CD4-positive, alpha-beta T cell treated with Interleukin-15 for 4 hours (primary cell): ENCODE results near the gene RANBP6.
"Not testable (repeated sequence)": the region's sequence is repeated elsewhere in the genome, so short reads cannot be mapped to it uniquely, and the experiment has no call there.

ENCODE experiments used
- DNase-seq: peaks from one replicate; pipeline ENCODE4 v3.0.0-alpha.2; 2020; ENCODE audit warnings: low spot score

RANBP6 gene

DNA sequence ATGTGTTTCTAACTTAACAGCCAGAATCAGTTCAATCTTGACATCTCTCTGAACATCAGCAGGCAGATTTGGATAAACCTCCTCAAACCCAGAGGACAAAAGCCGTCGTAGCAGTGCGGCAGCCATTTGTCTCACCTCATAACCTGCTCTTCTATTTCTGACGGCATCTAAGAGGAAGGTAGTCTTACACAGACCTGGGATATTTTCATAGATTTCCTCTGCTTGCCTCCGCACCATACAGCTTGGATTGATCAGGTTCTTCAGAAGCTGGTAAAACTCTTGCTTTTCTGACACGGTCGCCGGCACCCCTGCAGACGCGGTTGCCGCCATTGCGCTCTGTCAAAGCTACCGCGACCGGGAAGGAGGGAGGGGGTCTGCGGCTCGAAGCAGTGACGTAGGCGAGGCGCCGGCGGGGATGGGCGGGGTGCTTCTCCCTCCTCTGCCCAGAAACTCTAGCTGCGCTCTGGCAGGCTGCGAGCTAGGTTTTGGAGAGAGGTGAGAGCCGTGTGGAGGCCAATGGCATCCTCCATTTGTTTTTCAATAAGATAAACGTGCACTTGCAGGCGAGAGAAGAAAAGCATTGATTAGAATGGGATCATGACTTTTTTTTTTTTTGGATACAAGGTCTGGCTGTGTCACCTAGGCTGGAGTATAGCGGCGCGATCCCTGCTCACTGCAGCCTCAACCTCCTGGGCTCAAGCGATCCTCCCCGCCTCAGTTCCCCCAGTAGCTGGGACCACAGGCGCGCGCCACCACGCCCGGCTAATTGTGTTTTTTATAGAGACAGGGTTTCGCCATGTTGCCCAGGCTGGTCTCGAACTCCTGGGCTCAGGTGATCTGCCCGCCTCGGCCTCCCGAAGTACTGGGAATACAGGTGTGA is at the start of gene RANBP6:
Gene RANBP6 (minus strand): TSS at position 347 of the 880 bp plus-strand sequence. CDS start 17 bp downstream, at position 330.
- peak; percentile 87 for DNase-seq

DNA sequence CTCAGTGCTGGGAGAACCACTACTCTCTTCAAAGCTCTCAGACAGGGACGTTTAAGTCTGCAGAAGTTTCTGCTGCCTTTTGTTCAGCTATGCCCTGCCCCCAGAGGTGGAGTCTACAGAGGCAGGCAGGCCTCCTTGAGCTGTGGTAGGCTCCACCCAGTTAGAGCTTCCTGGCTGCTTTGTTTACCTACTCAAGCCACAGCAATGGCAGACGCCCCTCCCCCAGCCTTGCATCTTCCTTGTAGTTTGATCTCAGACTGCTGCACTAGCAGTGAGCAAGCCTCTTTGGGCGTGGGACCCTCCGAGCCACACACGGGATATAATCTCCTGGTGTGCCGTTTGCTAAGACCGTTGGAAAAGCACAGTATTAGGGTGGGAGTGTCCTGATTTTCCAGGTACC is 47.7 kb upstream of the RANBP6 start:
- not testable (repeated sequence) for DNase-seq

DNA sequence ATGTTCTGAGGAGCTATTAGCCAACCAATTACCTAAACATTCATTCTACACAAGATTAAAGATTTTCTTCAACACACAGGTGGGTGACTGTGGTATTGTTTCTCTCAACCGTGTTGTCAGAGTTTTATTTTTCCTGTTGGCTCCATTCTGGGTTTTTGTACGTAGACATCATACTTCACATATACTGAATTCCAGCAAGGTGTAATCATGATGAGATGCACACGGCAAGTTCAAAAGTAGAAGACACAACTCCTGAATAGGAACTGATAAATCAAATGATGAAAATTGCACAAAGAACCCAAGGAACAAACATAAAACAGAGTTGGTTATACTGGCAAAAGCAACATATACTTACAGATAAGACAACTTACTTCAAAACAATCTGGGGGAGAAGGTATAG is 40.2 kb upstream of the RANBP6 start:
- no peak for DNase-seq

DNA sequence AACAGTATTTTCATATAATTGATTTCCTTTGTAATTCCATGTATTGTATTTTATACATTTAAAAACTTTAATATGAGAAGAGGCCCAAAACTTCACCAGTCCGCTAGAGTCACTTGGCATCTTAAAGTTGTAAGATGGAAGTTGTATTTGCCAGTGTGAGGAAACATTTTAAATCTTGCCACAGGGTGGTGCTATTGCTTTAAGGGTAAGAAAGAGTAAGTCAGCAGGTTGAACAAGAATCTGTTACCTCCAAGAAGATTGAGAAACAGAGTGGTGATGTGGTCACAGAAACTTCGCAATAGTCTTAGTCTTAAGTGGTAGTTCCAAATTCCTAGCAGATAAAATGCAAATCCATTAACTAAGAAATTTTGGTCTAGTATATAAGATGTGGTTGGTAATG is 39.8 kb upstream of the RANBP6 start:
- DNase-seq: peak; percentile 65

GRCh38 chr9:6054280-6055099 is 39.1 kb upstream of the RANBP6 start:
- peak; percentile 67 for DNase-seq

DNA sequence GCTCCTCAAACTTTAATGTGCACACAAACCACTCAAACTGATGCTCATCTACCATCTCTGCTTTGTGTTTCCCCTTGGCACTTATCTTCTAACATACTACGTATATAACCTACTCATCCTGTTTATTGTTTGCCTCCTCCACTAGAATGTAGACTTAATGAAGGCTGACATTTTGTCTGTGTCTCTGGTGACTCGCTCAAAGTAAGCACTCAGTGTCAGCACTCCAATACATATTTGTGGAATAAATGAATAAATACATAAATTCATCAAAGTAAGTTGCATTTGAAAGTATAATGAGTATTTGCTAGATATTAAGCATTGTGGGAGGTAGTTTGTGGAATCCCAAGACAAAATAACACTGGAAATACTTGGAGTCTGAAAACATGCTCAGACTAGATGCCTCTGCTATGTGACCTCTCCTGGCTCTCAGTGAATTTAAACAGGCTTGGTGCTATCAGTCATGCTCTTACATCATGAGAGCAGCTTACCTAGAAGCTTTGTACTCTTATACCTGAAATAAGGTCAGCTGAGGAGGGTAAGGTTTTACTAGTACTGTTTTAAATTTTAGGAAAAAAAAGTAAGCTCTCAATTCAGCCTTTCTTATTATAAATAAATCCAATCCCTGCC is 37.0 kb upstream of the RANBP6 start:
- no peak for DNase-seq

DNA sequence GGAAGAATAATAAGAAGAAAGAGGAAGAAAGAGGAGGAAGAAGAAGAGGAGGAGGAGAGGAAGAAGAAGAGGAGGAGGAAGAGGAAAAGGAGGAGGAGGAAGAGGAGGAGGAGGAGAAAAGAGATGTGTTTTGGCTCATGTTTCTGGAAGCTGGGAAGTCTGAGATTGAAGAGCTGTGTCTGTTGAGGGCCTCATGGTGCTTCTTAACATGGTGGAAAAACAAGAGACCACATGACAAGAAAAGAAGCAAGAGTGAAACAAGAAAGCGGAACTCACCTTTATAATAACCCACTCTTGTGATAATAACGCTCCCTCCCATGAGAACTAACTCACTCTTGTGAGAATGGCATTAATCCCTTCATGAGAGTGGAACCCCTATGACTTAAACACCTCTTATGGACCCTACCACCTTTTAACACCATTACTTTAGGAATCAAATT is 36.1 kb upstream of the RANBP6 start:
- no peak for DNase-seq

- DNase-seq: peak; percentile 17
Measured at GRCh38 chr9:6049798-6050197, 34.4 kb upstream of the RANBP6 start.

DNA sequence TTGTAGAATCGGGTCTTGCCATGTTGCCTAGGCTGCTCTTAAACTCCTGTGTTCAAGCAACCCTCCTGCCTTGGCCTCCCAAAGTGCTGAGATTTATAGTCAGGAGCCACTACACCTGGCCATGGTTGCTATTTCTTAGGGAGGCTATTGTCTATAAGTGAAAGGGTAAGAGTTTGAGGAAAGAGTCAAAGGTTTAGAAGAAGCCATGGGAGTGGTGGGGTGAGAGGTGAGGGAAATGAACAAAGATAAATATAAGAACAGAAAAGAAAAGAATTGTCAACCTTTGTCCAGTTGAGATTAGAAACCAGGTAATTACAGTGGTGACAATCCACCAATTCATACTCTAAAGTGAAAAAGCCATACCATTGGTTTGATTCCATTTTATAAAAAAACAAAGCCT is 32.6 kb upstream of the RANBP6 start:
- DNase-seq: no peak

- no peak for DNase-seq
Measured at GRCh38 chr9:6047020-6047419, 31.6 kb upstream of the RANBP6 start.

- DNase-seq: no peak
Measured at GRCh38 chr9:6045364-6045763, 29.9 kb upstream of the RANBP6 start.

DNA sequence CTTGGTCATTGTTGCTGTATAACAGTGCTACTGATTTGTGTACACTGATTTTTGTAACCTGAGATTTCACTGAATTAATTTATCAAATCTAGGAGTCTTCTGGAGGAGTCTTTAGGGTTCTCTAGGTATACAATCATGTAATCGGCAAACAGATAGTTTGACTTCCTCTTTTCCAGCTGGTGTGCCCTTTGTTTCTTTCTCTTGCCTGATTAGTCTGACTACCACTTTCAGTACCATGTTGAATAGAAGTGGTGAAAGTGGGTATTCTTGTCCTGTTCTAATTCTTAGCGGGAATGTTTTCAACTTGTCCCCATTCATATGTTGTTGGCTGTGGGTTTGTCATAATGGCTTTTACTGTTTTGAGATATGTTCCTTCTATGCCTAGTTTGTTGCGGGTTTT is 24.7 kb upstream of the RANBP6 start:
- no peak for DNase-seq

GRCh38 chr9:6036391-6036790 is 21.0 kb upstream of the RANBP6 start:
- DNase-seq: no peak

DNA sequence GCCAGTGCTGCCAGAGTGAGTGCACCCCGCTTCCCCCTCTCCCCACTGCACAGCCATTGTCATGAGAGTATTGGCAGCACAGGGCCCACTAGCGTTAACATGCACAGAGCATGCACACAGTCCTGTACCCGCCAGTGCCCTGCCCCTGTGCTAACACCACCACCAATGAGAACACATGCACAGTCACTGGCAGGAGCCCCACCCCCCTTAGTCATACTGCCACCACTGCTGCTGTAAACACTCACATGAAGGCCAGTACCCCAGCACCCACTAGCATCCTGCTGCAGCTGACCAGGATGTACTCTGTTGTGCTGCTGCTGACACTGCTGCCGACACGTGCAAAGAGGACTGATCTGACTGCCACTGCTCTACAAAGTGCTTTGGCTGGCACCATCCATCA is 19.5 kb upstream of the RANBP6 start:
- DNase-seq: no peak

DNA sequence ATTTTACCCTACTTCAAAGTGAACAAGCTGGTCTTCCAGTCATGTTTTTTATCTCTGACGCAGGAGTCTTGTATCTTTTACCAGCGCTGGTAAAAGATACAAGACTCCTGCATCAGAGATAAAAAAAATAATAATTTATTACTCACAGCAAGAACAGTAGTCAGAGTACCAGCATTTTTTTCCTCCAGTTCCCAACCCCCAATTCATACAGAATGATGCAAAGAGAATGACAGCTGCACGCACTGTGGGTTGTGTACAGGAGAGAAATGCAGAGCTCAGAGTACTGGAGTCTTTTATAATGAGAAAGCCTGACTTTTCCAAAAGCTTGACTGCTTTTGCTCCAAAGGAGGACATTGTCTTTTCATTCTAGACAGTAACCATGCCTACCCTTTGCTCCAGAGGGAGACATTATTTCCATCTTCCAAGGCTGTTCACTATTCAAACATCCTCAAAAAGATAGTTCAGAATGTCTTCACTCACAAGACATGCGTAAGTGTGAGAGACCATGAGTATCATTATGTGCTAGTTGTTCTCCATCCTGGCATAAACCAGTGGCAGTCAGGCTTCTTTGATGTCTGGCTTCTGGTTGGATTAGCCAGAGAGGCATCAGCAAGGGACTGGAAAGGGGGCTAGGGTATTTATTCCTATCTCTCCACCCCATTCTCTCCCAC is 14.3 kb upstream of the RANBP6 start:
- no peak for DNase-seq

DNA sequence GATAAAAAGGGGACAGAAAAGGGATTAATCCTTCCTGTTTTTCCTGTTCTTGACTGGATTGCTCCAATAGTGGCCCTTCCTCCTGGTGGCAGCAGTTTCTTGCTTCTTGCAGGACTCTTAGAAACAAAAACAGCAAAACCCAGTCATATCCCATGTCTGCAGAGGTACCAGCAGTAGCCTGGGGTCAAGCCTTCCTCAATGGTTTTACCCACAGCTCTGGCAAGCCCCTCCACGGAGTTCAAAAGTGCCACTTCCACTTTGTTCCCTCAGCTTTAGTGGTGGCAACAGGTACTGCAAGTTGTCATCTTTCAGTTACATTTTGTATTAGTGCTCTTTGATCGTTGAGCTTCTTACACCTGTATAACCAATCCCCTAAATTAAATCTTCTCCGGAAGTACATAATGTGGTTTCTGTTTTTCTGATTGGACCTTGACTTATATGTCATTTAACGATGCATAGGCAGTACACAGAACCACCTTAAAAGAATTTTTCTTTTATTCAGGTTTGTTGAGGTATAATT is 8.7 kb upstream of the RANBP6 start:
- peak; percentile 44 for DNase-seq

DNA sequence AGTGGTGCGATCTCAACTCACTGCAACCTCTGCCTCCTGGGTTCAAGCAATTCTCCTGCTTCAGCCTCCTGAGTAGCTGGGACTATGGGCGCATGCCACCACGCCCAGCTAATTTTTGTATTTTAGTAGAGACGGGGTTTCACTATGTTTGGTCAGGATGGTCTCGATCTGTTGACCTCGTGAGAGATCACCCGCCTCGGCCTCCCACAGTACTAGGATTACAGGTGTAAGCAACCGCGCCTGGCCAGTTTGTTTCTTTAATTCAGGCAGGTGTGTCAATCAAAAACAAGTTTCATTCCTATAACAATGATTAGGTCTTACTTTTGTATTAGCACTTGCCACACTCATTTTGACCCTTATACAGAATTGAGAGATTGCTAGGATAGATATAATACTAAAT is 1.6 kb upstream of the RANBP6 start:
- not testable (repeated sequence) for DNase-seq

GRCh38 chr9:6014670-6015270 is 654 bp downstream of the RANBP6 start:
- DNase-seq: peak; percentile 74

GRCh38 chr9:6008169-6008979 is 7.0 kb downstream of the RANBP6 start:
- DNase-seq: peak; percentile 96

- DNase-seq: peak; percentile 70
Measured at GRCh38 chr9:6007770-6008168, 7.7 kb downstream of the RANBP6 start.
